Measurements from ENCODE around the gene ZNF8.

The ZNF8 gene

DNA sequence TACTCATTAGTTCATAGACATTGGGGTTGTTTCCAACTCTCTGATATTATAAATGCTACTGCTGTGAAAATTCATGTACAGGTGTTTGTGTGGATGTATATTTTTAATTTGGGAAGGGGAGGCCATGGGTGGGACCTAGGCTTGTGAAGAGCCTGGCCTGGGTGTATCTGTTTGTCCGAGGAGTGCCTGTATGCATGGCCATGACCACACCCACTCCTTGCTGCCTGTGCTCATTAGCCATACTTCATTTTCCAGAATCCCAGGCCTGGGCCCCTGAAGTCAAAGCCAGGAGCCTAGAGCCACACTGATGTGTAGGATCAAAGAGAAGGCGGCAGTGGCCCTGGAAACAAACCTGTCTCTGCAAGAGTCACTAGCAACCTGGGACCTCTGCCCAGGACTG lies 36.8 kb downstream of the ZNF8 start:
- peaks cover 61% of the 10 kb centered on the region for H3K36me3 ChIP-seq (ENCODE audit: control insufficient read depth, insufficient read depth, low read length)
- 100% methylated on average over 2 of the region's 2 CpGs for WGBS, 2 experiments (ENCODE audit: insufficient coverage in 2 of 2)

DNA sequence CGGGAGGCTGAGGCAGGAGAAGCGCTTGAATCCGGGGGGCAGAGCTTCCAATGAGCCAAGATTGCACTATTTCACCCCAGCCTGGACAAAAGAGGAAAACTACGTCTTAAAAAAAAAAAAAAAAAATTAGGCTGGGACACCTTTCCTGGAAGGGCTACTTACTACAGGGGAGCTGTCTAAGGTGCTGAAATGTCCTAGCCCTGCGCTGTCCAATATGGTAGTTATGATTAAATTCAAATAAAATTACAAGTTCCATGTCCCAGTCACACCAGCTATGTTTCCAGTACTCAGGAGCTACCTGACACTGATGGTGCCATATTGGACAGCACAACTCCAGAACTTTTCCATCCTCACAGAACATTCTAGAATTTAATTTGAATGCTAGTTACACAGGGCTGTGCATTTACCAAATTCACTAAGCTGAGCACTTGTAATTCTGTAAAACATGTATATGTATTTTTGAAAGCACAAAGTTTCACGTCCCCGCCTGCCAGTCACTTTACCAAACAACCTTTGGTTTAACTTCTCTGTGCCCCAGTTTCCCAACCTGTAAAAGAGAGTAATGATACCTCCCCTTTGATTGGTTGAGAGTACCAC lies 38.8 kb downstream of the ZNF8 start:
- no peaks in the 10 kb centered on the region for H3K4me1 ChIP-seq (ENCODE audit: control insufficient read depth, insufficient read depth, low read length, poor library complexity, severe bottlenecking)
- H3K9me3 ChIP-seq (ENCODE audit: control insufficient read depth, low read length): no peaks in the 10 kb centered on the region
- no peak overlapping the region for H3K4me3 ChIP-seq (ENCODE audit: extremely low read depth, insufficient read depth, low read length, poor library complexity, severe bottlenecking)
- peaks cover 45% of the 10 kb centered on the region for H3K36me3 ChIP-seq (ENCODE audit: control insufficient read depth, insufficient read depth, low read length)
- 96 to 100% methylated on average over 1 to 3 of the region's 7 CpGs for WGBS, 2 experiments (ENCODE audit: insufficient coverage in 2 of 2)
- H3K27ac ChIP-seq (ENCODE audit: low read depth, low read length, severe bottlenecking): no peak overlapping the region

More for the DNA sequence above, 36.8 kb downstream of the ZNF8 start:
- no peak overlapping the region for H3K27ac ChIP-seq (ENCODE audit: low read depth, low read length, severe bottlenecking)
- no peaks in the 10 kb centered on the region for H3K4me1 ChIP-seq (ENCODE audit: control insufficient read depth, insufficient read depth, low read length, poor library complexity, severe bottlenecking)
- H3K9me3 ChIP-seq (ENCODE audit: control insufficient read depth, low read length): no peaks in the 10 kb centered on the region
- H3K4me3 ChIP-seq (ENCODE audit: extremely low read depth, insufficient read depth, low read length, poor library complexity, severe bottlenecking): no peak overlapping the region

DNA sequence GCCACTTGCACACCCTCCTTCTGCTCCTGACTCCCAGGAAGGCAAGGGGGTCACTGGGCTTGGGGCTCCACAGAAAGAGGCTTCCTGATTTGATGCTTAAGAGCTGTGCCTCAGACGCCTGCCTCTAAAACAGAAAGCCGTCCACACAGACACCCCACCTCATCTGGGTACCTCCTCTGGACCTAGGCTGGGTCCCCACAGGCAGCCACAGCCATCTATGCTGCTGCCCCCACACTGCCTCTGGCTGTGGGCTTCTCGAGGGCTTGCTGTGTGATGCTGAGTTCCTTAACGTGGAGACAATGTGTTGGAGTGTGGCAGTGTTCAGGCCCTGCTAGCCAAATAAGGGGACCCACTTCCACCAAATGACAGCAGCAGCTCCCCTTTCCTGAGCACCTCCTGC lies 39.5 kb downstream of the ZNF8 start:
- WGBS, 2 experiments (ENCODE audit: insufficient coverage in 2 of 2): 87 to 93% methylated on average over 2 to 4 of the region's 4 CpGs
- no peaks in the 10 kb centered on the region for H3K4me1 ChIP-seq (ENCODE audit: control insufficient read depth, insufficient read depth, low read length, poor library complexity, severe bottlenecking)
- H3K36me3 ChIP-seq (ENCODE audit: control insufficient read depth, insufficient read depth, low read length): peaks cover 38% of the 10 kb centered on the region
- no peaks in the 10 kb centered on the region for H3K9me3 ChIP-seq (ENCODE audit: control insufficient read depth, low read length)
- no peak overlapping the region for H3K4me3 ChIP-seq (ENCODE audit: extremely low read depth, insufficient read depth, low read length, poor library complexity, severe bottlenecking)
- no peak overlapping the region for H3K27ac ChIP-seq (ENCODE audit: low read depth, low read length, severe bottlenecking)

DNA sequence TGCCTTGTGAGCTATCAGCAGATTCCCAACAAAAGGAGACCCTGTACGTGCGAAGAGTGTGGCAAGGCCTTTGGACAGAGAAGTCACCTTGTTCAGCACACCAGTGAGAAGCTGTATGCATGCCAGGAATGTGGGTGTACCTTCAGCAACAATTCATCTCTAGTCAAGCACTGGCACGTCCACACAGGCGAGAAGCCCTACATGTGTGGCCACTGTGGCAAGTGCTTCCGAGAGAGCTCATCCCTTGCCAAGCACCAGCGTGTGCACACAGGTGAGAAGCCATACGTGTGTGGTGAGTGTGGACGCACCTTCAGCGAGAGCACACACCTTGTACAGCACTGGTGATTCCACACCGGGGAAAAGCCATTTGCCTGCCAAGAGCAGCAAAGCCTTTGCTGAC lies 40.5 kb downstream of the ZNF8 start:
- Histone ChIP-seq H3K4me1 (ENCODE audit: control insufficient read depth, insufficient read depth, low read length, poor library complexity, severe bottlenecking) (no peaks in the 10 kb centered on the region), H3K9me3 (ENCODE audit: control insufficient read depth, low read length) (no peaks in the 10 kb centered on the region), H3K36me3 (ENCODE audit: control insufficient read depth, insufficient read depth, low read length) (peaks cover 28% of the 10 kb centered on the region), H3K27ac (ENCODE audit: low read depth, low read length, severe bottlenecking) (no peak overlapping the region), H3K4me3 (ENCODE audit: extremely low read depth, insufficient read depth, low read length, poor library complexity, severe bottlenecking) (no peak overlapping the region)
- WGBS, 2 experiments (ENCODE audit: insufficient coverage in 2 of 2): 97 to 99% methylated on average over 9 to 10 of the region's 10 CpGs

DNA sequence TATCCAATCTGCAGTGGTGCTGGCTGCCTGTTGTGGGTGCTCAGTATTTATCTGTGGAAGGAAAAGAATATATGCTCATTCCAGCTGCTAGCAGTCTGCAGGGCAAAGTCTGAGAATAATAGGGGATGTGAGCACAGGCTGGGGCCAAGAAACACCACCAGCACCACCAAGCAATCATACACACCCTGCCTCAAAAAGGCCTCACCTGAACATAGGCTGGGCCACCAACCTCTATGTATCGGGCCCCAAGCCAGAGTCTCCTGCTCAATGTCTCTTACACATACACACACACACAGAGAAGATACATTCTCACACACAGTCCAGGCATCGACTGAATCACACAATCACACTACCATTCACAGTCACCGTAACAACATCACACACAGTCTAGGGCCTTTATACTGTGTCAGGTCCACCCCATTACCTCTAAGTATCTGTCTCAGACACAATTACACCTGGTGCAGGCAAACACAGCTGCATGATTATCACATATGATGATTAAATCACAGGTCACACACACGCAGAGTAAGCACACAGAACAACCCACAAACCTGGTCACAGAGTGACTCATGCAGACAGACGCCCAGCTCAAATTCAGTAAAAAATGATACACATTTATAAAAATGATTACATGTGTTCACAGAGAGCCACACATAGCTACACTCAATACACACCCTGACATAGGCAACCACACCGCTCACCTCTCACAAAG lies 46.7 kb downstream of the ZNF8 start:
- Histone ChIP-seq H3K4me1 (ENCODE audit: control insufficient read depth, insufficient read depth, low read length, poor library complexity, severe bottlenecking) (peaks cover 18% of the 10 kb centered on the region), H3K9me3 (ENCODE audit: control insufficient read depth, low read length) (no peaks in the 10 kb centered on the region), H3K27ac (ENCODE audit: low read depth, low read length, severe bottlenecking) (no peak overlapping the region), H3K36me3 (ENCODE audit: control insufficient read depth, insufficient read depth, low read length) (no peaks in the 10 kb centered on the region), H3K4me3 (ENCODE audit: extremely low read depth, insufficient read depth, low read length, poor library complexity, severe bottlenecking) (peak overlapping the region; percentile 67)
- whole genome bisulfite sequencing, 2 experiments (ENCODE audit: insufficient coverage in 2 of 2): 92 to 100% methylated on average over 3 to 4 of the region's 6 CpGs

- H3K4me3 ChIP-seq (ENCODE audit: extremely low read depth, insufficient read depth, low read length, poor library complexity, severe bottlenecking): peak overlapping the region; percentile 67
Observed at GRCh38 chr19:58326501-58326913, 47.8 kb downstream of the ZNF8 start.

DNA sequence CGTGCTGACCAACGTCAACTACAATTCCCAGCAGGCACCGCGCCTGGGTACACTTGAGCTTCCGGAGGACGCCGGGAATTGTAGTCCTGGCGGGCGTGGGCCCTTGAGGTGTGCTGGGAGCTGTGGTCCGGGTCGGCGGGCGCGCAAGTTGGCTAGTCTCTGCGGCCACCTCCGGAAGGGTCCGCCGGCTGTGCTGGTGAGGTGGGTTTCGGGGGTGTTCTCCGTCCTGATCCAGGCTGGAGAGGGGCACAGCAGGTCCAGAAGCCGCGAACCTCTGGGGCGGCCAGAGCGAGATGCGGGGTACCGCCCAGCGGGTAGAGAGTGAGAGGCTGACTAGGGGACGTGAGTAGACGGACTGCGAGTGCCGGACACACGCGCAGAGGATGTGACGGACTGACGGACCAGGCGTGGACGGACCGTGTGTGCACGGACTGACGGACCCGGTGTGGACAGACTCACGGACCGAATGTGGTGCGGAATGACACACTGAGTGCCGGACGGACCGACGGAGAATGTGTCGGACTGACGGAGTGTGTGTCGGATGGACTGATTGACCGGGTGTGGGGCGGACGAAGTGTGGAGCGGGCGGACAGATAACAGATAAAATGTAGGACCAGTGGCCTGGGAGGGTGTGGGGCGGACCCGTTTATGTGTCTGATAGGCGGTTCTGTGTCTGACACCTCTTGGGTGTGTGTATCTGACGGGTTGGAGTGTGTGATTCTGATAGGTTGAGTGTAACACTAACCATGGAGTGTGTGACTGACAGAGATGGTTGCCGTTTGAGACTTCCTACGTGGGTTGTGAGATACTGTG lies 48.4 kb downstream of the ZNF8 start, which contains the start of gene ZSCAN22:
TSS of gene ZSCAN22 (plus strand) at position 81 of the 813 bp plus-strand sequence. CDS start 7,809 bp downstream, outside the sequence.
- Histone ChIP-seq H3K9me3 (ENCODE audit: control insufficient read depth, low read length) (no peaks in the 10 kb centered on the region), H3K4me3 (ENCODE audit: extremely low read depth, insufficient read depth, low read length, poor library complexity, severe bottlenecking) (peak within 1 kb of the TSS; percentile 67), H3K27ac (ENCODE audit: low read depth, low read length, severe bottlenecking) (peak within 1 kb of the TSS; percentile 37), H3K4me1 (ENCODE audit: control insufficient read depth, insufficient read depth, low read length, poor library complexity, severe bottlenecking) (peaks cover 18% of the 10 kb centered on the region), H3K36me3 (ENCODE audit: control insufficient read depth, insufficient read depth, low read length) (no peaks in the 10 kb centered on the region)
- WGBS, 2 experiments (ENCODE audit: insufficient coverage in 2 of 2): 1 to 2% methylated on average over 59 of the region's 62 CpGs

More at GRCh38 chr19:58326501-58326913, 47.8 kb downstream of the ZNF8 start:
- Histone ChIP-seq H3K27ac (ENCODE audit: low read depth, low read length, severe bottlenecking) (no peak overlapping the region), H3K4me1 (ENCODE audit: control insufficient read depth, insufficient read depth, low read length, poor library complexity, severe bottlenecking) (peaks cover 18% of the 10 kb centered on the region), H3K9me3 (ENCODE audit: control insufficient read depth, low read length) (no peaks in the 10 kb centered on the region), H3K36me3 (ENCODE audit: control insufficient read depth, insufficient read depth, low read length) (no peaks in the 10 kb centered on the region)
- 0 to 1% methylated on average over 5 to 9 of the region's 9 CpGs for WGBS, 2 experiments (ENCODE audit: insufficient coverage in 2 of 2)

DNA sequence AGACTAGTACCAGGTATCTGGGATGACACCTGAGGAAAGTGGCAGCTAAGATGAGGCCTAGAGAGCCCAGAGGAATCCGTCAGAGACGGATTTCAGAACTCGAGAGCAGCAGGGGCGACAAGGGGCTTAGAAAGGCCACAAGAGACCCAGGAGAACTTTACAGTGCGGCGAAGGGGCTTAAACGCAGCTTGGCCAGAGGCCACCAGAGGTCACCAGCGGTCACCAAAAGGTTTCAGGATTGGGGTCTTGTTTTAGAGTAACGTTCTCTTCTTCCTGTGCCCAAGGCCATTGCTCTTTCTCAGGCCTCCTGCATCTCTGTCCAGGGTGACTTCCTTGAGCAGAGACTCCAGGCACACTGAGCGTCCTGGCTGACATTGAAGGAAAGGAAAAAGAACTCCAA lies 50.2 kb downstream of the ZNF8 start:
- WGBS, 2 experiments (ENCODE audit: insufficient coverage in 2 of 2): 17 to 20% methylated on average over 10 of the region's 10 CpGs
- Histone ChIP-seq H3K9me3 (ENCODE audit: control insufficient read depth, low read length) (no peaks in the 10 kb centered on the region), H3K36me3 (ENCODE audit: control insufficient read depth, insufficient read depth, low read length) (no peaks in the 10 kb centered on the region), H3K4me3 (ENCODE audit: extremely low read depth, insufficient read depth, low read length, poor library complexity, severe bottlenecking) (no peak overlapping the region), H3K4me1 (ENCODE audit: control insufficient read depth, insufficient read depth, low read length, poor library complexity, severe bottlenecking) (peaks cover 18% of the 10 kb centered on the region), H3K27ac (ENCODE audit: low read depth, low read length, severe bottlenecking) (no peak overlapping the region)

GRCh38 chr19:58330458-58330857 lies 51.7 kb downstream of the ZNF8 start:
- no peak overlapping the region for H3K27ac ChIP-seq (ENCODE audit: low read depth, low read length, severe bottlenecking)
- H3K36me3 ChIP-seq (ENCODE audit: control insufficient read depth, insufficient read depth, low read length): peaks cover 3% of the 10 kb centered on the region
- 81 to 100% methylated on average over 3 to 4 of the region's 4 CpGs for WGBS, 2 experiments (ENCODE audit: insufficient coverage in 2 of 2)
- no peaks in the 10 kb centered on the region for H3K9me3 ChIP-seq (ENCODE audit: control insufficient read depth, low read length)
- peaks cover 18% of the 10 kb centered on the region for H3K4me1 ChIP-seq (ENCODE audit: control insufficient read depth, insufficient read depth, low read length, poor library complexity, severe bottlenecking)
- no peak overlapping the region for H3K4me3 ChIP-seq (ENCODE audit: extremely low read depth, insufficient read depth, low read length, poor library complexity, severe bottlenecking)

DNA sequence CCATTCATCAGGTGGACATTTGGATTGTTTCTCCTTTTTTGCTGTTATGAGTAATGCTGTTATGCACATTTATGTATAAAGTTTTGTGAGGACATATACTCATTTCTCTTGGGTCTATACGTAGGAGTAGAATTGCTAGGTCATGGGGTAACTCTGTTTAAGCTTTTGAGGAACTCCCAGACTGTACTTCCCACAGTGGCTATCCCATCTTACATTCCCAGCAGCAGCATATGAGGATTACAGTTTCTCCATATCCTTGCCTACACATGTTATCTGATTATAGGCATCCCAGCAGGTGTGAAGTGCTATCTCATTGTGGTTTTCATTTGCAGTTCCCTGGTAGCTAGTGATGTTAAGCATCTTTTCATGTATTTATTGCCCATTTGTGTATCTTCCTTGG lies 53.9 kb downstream of the ZNF8 start:
- Histone ChIP-seq H3K9me3 (ENCODE audit: control insufficient read depth, low read length) (no peaks in the 10 kb centered on the region), H3K36me3 (ENCODE audit: control insufficient read depth, insufficient read depth, low read length) (peaks cover 20% of the 10 kb centered on the region), H3K4me1 (ENCODE audit: control insufficient read depth, insufficient read depth, low read length, poor library complexity, severe bottlenecking) (peaks cover 18% of the 10 kb centered on the region), H3K4me3 (ENCODE audit: extremely low read depth, insufficient read depth, low read length, poor library complexity, severe bottlenecking) (no peak overlapping the region), H3K27ac (ENCODE audit: low read depth, low read length, severe bottlenecking) (no peak overlapping the region)
- 80% methylated on average over 1 of the region's 1 CpG; no CpG with 5 or more reads in 1 of the 2 experiments for WGBS, 2 experiments (ENCODE audit: insufficient coverage in 2 of 2)

All from mesodermal cell (in vitro differentiated cells).